Measurements from ENCODE around the gene FOXQ1. TPM values are rescaled to one million over a fixed set of nuclear protein-coding genes. Genes with fewer than 3 reads are reported as not detected.

FOXQ1 gene
- total and polyA plus RNA-seq, 2 of the 13 experiments (the other 11 are each of a cell fraction or from before 2014, with no cell fraction given): 35.2 to 39.8 TPM

DNA sequence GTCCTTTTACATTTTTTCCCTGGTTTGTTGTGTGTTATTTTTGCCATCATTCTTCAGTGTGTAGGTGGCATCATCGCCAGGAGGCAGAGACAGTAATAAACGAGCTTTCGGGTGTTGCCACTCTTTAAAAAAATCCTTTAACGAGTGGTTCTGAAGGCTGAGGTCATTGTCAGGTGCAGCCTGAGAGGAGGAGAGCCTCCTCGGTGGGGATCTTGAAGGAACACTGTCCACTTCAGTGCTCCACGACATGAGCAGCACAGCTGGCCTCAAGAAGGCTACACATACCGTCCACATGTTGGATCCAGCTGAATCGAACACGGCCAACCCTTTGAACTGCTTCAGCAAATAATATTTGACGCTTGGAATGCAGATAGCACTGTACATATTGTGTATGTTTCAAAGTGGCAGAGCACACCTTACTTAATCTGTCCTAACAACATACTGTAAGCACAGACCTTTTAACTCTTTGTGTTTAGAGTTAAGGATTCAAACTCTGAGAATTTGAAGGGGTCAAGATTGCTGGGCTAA, 48.0 kb upstream of the FOXQ1 start (continued):
- TF ChIP-seq, protein P1, sequence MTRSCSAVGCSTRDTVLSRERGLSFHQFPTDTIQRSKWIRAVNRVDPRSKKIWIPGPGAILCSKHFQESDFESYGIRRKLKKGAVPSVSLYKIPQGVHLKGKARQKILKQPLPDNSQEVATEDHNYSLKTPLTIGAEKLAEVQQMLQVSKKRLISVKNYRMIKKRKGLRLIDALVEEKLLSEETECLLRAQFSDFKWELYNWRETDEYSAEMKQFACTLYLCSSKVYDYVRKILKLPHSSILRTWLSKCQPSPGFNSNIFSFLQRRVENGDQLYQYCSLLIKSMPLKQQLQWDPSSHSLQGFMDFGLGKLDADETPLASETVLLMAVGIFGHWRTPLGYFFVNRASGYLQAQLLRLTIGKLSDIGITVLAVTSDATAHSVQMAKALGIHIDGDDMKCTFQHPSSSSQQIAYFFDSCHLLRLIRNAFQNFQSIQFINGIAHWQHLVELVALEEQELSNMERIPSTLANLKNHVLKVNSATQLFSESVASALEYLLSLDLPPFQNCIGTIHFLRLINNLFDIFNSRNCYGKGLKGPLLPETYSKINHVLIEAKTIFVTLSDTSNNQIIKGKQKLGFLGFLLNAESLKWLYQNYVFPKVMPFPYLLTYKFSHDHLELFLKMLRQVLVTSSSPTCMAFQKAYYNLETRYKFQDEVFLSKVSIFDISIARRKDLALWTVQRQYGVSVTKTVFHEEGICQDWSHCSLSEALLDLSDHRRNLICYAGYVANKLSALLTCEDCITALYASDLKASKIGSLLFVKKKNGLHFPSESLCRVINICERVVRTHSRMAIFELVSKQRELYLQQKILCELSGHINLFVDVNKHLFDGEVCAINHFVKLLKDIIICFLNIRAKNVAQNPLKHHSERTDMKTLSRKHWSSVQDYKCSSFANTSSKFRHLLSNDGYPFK (CRISPR knock-in tag; IDR thresholded peaks at IDR 0.05; ENCODE audit: borderline replicate concordance): no peak
- TF ChIP-seq, protein P2, sequence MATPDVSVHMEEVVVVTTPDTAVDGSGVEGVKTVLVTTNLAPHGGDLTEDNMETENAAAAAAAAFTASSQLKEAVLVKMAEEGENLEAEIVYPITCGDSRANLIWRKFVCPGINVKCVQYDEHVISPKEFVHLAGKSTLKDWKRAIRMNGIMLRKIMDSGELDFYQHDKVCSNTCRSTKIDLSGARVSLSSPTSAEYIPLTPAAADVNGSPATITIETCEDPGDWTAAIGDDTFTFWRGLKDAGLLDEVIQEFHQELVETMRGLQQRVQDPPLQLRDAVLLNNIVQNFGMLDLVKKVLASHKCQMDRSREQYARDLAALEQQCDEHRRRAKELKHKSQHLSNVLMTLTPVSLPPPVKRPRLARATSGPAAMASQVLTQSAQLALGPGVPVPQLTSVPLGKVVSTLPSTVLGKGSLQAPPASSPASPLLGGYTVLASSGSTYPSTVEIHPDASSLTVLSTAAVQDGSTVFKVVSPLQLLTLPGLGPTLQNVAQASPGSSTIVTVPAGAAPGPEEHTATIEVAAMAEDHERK (CRISPR knock-in tag; IDR thresholded peaks at IDR 0.05; ENCODE audit: low read depth): no peak
- TF ChIP-seq ZIK1 (CRISPR knock-in tag; IDR thresholded peaks at IDR 0.05; ENCODE audit: borderline replicate concordance, low read depth): 0 out of 2 replicates have a peak, but pooled peaks have one; percentile 48
- TF ChIP-seq, protein P3, sequence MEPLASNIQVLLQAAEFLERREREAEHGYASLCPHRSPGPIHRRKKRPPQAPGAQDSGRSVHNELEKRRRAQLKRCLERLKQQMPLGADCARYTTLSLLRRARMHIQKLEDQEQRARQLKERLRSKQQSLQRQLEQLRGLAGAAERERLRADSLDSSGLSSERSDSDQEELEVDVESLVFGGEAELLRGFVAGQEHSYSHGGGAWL (CRISPR knock-in tag; IDR thresholded peaks at IDR 0.05): peak; percentile 29; the same call in 1 of the 2 replicates
- peak; percentile 88 for TF ChIP-seq KAT8 (CRISPR knock-in tag; IDR thresholded peaks at IDR 0.05)
- TF ChIP-seq PLRG1 (conservative IDR thresholded peaks at IDR 0.05): no peak
- TF ChIP-seq ZNF639 (CRISPR knock-in tag; conservative IDR thresholded peaks at IDR 0.05): no peak
- TF ChIP-seq, protein P4, sequence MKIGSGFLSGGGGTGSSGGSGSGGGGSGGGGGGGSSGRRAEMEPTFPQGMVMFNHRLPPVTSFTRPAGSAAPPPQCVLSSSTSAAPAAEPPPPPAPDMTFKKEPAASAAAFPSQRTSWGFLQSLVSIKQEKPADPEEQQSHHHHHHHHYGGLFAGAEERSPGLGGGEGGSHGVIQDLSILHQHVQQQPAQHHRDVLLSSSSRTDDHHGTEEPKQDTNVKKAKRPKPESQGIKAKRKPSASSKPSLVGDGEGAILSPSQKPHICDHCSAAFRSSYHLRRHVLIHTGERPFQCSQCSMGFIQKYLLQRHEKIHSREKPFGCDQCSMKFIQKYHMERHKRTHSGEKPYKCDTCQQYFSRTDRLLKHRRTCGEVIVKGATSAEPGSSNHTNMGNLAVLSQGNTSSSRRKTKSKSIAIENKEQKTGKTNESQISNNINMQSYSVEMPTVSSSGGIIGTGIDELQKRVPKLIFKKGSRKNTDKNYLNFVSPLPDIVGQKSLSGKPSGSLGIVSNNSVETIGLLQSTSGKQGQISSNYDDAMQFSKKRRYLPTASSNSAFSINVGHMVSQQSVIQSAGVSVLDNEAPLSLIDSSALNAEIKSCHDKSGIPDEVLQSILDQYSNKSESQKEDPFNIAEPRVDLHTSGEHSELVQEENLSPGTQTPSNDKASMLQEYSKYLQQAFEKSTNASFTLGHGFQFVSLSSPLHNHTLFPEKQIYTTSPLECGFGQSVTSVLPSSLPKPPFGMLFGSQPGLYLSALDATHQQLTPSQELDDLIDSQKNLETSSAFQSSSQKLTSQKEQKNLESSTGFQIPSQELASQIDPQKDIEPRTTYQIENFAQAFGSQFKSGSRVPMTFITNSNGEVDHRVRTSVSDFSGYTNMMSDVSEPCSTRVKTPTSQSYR (CRISPR knock-in tag; IDR thresholded peaks at IDR 0.05; ENCODE audit: borderline replicate concordance): peak; percentile 77; the same call in 1 of the 2 replicates
- TF ChIP-seq HOXA5 (CRISPR knock-in tag; IDR thresholded peaks at IDR 0.05): peak; percentile 30; the same call in 1 of the 2 replicates
- peak; percentile 31; the same call in 1 of the 2 replicates for TF ChIP-seq SPEN (CRISPR knock-in tag; IDR thresholded peaks at IDR 0.05; ENCODE audit: low read depth)
- TF ChIP-seq, protein P5, sequence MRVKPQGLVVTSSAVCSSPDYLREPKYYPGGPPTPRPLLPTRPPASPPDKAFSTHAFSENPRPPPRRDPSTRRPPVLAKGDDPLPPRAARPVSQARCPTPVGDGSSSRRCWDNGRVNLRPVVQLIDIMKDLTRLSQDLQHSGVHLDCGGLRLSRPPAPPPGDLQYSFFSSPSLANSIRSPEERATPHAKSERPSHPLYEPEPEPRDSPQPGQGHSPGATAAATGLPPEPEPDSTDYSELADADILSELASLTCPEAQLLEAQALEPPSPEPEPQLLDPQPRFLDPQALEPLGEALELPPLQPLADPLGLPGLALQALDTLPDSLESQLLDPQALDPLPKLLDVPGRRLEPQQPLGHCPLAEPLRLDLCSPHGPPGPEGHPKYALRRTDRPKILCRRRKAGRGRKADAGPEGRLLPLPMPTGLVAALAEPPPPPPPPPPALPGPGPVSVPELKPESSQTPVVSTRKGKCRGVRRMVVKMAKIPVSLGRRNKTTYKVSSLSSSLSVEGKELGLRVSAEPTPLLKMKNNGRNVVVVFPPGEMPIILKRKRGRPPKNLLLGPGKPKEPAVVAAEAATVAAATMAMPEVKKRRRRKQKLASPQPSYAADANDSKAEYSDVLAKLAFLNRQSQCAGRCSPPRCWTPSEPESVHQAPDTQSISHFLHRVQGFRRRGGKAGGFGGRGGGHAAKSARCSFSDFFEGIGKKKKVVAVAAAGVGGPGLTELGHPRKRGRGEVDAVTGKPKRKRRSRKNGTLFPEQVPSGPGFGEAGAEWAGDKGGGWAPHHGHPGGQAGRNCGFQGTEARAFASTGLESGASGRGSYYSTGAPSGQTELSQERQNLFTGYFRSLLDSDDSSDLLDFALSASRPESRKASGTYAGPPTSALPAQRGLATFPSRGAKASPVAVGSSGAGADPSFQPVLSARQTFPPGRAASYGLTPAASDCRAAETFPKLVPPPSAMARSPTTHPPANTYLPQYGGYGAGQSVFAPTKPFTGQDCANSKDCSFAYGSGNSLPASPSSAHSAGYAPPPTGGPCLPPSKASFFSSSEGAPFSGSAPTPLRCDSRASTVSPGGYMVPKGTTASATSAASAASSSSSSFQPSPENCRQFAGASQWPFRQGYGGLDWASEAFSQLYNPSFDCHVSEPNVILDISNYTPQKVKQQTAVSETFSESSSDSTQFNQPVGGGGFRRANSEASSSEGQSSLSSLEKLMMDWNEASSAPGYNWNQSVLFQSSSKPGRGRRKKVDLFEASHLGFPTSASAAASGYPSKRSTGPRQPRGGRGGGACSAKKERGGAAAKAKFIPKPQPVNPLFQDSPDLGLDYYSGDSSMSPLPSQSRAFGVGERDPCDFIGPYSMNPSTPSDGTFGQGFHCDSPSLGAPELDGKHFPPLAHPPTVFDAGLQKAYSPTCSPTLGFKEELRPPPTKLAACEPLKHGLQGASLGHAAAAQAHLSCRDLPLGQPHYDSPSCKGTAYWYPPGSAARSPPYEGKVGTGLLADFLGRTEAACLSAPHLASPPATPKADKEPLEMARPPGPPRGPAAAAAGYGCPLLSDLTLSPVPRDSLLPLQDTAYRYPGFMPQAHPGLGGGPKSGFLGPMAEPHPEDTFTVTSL (CRISPR knock-in tag; IDR thresholded peaks at IDR 0.05; ENCODE audit: borderline replicate concordance): peak; percentile 91
- TF ChIP-seq FOXK2 (IDR thresholded peaks at IDR 0.05): peak; percentile 72
- peak; percentile 100 for TF ChIP-seq ZBTB20 (CRISPR knock-in tag; IDR thresholded peaks at IDR 0.05; ENCODE audit: borderline replicate concordance, low read depth)
